Suppressor macrophage (primary cell): ENCODE results near the gene DENND5B.
"Not testable (repeated sequence)": the region's sequence is repeated elsewhere in the genome, so short reads cannot be mapped to it uniquely, and the experiment has no call there.

Experiments
- DNase-seq, 4 experiments: peaks; one replicate each; pipeline ENCODE4 v3.0.0-alpha.2; 2020 to 2022

The DENND5B gene

DNA sequence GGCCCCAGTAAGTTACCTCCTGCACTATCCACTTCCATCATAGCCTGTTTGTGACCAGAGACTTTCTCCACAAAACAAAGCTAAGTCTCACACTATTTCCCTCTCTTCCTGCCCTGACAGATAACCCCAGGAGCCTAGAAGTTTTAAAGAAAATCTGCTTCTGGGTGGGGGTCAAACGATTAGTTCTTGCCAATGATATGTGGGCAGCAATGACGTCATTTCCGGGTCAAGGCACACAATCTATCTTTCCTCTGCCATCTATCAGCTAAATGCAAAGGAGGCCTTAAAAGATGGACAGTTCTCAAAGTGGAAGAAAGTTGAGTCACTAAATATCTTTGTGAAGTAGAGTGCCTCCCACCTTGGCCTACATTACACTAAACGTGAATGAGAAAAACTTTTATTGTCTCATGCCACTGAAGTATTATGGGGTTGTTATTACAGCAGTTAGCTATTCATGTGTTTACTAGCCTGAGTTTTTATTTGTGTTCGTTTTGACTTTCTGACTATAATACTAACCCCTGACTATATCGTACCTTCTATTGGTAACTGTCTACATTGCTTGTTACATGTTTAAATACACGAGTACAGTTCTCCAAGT lies 86.2 kb downstream of the DENND5B start:
- no peak for DNase-seq

DNA sequence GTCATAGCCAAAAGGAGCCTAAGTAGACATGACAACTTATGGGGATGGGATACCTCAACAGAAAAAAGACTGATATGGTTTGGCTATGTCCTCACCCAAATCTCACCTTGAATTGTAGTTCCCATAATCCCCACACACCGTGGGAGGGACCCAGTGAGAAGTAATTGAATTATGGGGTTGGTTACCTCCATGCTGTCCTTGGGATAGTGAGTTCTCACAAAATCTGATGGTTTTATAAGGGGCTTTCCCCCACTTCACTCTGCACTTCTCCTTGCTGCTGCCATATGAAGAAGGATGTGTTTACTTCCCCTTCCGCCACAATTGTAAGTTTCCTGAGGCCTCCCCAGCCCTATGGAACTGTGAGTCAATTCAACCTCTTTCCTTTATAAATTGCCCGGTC lies 89.9 kb downstream of the DENND5B start:
- DNase-seq: peak in 2 of 4 experiments; percentile 8 to 24

DNA sequence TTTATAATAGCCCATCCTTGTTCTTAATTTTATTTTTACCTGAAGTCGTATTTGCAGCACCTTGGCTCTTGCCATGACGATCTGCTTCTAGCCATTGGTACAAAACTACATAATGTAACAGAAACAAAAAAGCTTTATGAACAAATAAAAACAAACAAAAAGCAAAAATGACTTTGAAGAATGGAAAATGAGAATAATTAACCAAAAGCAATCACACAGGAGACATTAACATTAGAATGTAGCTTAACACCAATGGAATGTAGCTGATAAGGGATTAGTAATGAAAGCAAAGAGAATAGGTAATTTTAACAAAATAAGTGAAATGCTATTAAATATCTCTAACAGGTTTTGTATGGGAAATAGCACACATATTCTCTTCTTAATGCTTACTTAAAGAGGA lies 91.4 kb downstream of the DENND5B start:
- DNase-seq: no peak

DNA sequence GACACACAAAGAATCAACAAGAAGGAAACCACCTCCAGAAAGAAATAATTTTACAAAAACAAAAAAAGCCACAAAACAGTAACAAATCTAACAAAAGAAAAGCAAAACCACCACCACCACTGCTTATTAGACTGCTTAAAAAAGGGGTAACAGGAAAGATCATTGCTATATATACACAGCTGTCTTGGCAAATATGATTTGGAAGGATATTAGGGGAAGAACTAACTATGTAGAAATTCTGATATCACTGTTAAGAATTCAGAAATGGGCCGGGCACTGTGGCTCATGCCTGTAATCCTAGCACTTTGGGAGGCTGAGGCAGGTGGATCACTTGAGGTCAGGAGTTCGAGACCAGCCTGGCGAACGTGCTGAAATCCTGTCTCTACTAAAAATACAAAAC lies 92.5 kb downstream of the DENND5B start:
- no peak for DNase-seq

DNA sequence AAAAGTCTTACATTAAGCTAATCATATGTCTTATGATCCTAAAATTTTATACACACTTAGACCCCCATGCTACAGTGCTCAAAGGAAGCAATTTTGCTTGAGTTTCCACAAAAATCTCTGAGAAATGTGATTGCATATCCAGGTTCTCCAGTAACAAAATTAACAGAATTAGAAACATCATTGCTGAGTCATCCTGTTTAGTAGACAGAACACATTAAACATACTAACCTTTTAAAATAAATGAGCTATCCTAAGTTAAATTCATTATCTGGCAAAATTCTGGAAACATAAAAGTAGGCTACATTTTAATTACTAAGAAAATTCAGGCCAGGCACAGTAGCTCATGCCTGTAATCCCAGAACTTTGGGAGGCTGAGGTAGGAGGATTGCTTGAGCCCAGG lies 94.7 kb downstream of the DENND5B start:
- no peak for DNase-seq

DNA sequence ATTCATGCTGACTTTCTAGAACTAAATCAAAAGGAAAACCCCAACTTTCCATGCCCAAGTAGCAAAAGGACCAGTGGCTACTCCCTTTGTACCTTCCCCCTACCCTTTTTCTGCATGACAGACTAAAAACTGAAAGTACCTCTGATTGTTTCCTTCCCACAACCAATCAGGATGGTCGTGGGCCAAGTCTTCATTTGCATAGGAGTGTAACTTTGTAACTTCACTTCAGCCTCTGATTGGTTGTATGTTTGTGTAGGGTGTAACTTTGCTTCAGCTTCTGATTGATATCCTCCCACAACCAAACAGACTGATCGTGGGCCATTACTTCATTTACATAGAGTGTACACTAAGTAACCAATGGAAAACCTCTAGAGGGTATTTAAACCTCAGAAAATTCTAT lies 96.5 kb downstream of the DENND5B start:
- no peak for DNase-seq

DNA sequence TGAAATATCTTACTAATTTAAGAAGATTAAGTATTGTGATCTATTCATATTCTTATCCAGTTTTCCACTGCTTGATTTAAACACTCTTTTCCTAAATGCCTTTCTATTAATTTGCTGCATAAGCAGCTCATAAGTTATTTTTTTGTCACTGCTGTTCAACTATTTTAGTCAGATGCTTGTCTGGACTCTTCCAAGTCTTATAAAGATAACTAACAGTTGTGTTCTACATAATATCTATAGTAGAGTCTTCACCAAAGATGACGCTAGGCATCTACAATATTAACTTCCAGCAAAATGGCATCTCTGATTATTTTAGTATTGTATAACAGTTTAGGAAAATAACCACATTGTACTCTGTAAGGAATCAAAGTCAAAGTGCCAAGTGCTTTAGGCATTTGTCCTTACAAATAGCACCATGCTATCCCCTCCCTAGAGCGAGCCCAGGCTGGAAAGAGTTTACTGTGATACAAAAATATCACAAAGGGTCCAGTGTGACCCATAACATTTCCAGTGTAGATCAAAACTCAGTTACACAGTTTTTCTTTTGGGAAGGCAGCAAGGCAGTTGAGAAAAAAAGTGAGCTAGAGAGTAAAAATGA lies 98.2 kb downstream of the DENND5B start:
- DNase-seq: no peak

DNA sequence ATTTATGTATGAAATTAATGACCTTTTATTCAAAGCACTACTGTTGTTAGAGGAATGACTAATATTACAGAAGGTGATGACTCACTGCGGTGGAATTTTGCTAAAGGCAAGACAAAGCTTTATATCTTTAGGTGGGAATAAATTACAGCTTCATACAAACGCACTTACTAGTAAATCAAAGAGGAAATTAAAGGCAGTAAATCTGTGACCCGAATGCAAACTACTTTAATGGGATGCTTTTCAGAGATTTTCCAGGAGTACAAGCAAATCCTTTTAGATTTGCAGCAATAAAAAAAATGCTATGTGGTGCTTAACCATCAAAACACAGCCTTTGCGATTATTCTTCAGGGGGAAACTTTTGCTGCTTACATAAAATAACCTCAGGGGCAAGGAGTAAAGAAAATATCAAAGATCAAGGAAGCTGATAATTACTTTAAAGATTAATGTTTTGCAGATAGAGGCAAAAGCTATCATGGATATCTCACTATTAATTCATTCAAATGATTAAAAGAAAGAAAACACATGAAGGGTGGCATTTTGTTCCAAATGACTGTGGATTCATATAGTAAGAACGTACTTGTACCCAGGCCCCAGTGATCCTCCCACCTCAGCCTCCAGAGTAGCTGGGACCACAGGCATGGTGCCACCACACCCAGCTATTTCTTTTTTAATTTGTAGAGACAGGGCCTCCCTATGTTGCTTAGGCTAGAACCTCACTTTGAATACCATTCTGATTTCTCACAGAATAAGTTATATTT lies 98.9 kb downstream of the DENND5B start:
- no peak for DNase-seq

DNA sequence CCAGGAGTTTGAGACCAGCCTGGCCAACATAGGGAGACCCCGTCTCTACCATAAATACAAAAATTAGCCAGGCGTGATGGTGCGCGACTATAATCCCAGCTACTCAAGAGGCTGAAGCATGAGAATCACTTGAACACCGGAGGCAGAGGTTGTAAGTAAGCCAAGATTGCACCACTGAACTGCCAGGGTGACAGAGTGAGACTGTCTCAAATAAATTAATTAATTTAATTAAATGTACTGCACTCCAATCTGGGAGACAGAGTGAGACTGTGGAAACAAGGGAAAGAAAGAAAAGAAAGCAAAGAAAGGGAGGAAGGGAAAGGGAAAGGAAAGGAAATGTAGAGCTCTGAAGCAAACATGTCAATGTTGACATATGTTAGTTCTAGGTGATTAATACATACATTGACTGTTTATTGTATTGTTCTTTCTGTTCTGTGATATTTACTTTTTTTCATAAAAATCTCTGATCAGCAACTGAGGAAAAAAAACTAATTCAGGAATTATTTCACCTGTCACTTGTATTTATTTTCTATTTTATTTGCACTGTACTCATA lies 99.6 kb downstream of the DENND5B start:
- DNase-seq: no peak

DNA sequence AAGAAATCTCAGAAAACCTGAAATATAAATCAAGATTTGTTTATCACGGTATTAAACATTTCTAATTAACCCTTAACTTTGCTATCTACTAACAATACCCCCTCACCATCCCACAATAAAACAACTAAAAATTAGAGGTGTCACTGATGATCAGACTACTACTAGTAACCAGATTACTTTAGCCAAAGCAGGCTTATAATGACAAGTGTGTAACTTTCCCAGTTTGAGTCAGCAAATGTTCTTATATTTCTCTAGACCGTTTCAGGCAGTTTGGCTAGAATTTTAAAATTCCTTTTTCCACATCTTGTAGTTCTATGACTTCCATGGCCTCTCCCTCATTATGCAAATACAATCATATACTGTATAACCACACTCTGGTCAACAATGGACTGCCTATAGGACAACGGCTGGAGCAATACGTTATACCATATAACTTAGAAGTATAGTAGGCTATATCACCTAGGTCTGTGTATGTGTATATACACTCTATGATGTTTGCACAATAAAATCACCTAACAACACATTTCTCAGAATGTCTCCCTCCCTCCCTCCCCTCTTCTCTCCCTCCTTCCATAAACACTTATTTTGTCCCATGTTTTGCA lies 102.1 kb downstream of the DENND5B start:
- DNase-seq: no peak

DNA sequence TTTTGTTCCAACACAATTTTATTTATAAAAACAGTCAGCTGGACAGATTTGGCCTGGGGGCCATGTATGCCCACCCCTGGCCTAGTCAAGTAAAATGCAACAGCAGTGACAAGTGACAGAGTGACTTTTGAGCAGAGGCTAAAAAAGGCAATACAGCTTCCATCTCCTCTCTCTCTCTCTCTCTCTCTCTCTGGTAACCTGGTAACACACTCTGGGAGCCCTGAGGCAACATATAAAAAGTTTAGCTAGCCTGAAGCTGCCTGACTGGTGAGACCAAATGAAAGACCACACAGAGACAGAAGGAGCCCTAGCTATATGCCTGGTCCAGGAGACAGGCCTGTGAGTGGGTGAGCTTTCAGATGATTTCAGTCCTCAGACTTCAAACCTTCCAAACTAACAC lies 105.4 kb downstream of the DENND5B start:
- DNase-seq: no peak

DNA sequence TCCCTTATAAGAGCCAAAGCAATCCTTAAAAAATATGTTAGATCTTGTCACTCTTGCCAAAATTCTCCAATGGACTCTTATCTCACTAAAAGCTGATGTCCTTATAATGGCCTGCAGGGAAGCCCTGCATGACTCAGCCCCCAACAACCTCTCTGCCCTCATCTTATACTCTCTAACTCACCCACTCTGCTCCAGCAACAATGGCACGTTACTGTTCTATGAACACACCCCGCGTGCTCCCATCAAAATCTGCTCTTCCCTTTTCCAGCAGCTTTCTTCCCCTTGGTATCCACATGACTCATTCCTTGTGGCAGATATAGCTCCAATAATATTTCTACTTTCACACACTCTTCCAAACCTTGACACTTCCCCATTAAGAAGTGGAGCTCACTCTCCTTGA lies 108.1 kb downstream of the DENND5B start:
- peak; percentile 49 to 71 (median 56) for DNase-seq

DNA sequence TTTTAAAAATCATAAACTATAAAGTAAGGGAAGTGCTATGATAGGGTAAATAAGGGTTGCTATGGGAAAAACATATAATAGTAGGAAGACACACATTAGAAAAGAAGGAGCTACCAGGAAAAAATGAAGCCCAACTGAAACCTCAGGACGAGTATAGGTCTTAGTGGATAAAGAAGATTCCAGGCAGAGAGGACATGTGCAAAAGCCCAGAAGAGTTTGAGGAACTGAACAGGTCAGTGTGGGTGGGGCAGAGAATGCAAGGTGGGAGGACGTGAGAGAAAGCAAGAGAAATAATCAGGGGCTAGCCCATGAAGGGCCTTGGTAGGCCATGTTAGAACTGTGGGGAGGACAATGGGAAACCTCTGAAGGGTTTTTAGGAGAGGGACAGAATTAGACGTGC lies 109.5 kb downstream of the DENND5B start:
- DNase-seq: peak in 1 of 4 experiments; percentile 11

DNA sequence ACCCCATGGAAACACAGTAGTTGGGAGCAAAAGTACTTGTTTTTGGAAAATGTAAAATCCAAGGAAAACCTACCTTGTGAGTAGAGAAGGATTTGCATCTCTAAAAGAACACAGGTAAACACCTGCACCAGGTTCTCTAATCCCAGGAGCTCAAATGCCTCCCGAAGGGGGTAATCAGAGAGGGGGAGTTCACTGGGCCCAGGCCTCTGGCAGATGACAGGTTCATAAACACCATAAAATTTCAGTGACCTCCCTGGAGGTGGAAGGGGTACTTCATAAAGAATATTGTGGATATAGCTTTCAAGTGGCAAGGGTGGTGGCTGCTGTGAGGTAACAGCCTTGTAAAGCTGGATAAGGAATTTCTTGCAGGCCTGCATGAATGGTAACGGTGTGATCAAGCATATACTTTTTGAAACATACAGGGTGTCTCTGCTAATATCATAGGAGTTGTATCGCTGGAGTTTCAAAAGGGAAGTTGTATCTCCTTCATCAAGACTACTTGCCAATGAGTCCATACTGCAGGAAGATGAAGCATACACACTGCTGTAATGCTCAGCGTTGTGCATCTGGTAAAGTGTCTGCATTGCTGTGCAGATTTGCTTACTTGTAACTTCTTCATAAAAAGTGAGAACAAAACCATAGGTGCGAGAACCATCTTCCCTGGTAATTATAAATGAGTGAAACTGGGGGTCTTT lies 111.3 kb downstream of the DENND5B start:
- DNase-seq: peak in 3 of 4 experiments; percentile 6 to 28 (median 24)

DNA sequence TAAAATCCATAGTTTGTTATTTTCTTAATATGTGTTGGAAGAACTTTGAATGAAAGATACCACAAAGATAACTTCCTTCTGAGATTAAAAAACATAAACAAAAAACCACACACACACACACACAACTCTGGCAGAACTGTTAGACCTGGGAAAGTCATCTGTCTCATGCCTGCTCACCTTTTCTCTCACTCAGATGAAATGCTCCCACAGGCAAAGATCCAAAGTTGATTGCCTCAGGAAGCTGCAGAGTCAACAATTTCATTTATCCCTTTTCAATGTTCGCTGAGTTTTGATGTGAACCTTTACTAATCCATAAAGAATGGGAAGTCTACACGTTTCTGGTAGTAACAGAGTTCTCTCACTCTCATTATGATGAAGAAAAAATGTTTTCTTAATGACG lies 112.0 kb downstream of the DENND5B start:
- no peak for DNase-seq

DNA sequence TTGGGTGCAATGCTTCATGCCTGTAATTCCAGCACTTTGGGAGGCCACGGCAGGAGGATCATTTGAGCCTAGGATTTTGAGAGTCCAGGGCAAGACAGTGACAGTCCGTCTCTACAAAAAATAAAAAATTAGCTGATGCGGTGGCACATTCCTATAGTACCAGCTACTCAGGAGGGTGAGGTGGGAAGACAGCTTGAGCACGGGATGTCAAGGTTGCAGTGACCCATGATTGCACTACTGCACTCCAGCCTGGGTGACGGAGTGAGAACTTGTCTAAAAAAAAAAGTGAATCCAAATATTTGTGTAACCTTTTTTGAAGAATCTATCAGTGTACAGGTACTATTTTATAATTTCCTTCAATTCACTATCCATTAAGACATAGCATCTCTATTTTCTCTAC lies 112.5 kb downstream of the DENND5B start:
- DNase-seq: no peak

DNA sequence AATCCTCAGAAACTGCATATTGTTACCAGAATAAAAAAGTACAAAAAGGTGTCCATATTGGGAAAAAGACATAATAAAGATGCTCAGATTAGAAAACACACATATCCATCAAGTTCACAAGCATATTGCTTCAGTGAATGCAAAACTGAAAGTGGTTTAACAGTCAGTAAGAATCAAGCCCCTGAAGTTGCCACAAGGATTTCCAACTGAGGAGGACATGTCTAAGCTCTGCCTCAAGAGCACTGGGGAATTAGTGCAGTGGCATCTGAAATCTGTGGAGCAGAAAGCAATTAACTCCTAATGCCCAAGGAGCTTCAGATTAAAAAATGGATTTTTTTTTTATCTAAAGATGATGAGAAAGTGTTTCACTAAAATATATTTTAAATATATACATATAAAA lies 113.2 kb downstream of the DENND5B start:
- DNase-seq: no peak

DNA sequence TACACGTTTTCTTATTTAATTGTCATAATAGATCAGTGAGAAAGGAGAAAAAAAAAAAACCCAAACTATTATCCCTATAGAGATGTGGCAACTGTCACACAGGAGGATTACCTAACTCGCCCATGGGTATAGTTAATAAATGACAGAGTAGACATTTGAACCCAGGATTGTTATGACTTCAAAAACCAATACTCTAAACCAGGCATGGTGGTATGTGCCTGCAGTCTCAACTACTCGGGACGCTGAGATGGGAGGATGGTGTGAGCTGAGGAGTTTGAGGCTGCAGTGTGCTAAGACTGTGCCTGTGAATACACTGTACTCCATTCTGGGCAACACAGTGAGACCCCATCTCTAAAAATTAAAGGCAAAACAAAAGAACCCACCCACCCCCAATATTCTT lies 114.5 kb downstream of the DENND5B start:
- DNase-seq: no peak

DNA sequence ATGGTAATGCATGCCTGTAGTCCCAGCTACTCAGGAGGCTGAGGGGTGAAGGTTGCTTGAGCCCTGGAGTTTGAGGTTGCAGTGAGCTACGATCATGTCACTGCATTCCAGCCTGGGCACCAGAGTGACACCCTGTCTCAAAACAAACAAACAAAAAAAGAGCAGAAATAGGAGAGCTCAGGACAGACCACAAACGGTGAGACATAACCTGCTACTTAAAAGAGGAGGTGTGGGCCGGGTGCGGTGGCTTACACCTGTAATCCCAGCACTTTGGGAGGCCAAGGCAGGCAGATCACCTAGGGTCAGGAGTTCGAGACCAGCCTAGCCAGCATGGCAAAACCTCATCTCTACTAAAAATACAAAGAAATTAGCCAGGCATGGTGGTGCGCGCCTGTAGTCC lies 115.3 kb downstream of the DENND5B start:
- DNase-seq: not testable (repeated sequence)

DNA sequence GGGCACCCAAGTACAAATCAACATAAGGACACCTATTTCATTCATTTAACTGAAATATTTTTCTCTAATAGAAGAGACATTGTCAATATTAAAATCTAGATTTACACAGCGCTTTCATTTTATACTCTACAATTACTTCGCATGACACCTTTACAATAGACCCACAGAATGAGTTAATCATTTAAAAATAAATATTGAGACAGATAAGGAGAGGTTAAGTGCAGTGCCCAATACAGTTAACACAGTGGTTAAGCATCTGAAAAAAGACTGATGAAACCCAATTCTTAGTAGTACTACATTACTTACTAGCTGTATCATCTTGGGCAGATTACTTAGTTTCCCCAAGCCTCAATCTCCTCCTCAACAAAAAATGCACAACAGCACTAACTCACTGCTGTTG lies 116.2 kb downstream of the DENND5B start:
- no peak for DNase-seq

DNA sequence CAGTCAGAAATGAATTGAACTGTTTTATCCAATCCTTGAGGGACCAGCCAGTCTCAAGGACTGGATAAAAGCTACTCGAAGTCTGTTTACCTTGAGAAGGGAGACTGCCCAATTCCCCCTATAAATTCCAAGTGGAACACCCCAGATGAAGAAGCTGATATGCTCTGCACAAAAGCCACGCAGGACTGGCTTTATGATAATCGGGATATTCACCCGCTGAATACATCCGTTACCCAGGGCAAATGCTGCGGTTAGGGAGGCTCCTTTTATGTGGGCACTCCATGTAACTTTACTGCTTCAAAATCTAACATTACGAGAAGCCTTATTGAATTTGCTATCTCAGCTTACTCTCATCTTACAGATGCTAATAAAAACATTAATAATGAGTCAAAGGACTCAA lies 119.1 kb downstream of the DENND5B start:
- DNase-seq: no peak

DNA sequence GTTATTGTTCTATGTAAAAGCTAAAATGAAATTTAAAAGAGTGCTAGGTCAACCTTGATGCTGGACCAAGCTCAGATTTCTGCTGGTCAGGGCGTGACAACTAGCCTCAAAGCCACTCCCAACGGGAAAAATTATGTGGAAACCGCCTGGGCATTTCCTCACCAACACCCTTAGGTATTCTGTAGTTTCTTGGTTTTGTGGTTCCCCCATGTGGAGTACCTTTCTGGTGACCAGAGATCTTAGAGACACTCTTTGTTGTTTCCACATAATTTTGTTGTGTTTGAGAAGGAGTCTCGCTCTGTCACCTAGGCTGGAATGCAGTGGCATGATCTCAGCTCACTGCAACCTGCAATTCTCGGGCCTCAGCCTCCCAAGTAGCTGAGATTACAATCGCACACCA lies 119.9 kb downstream of the DENND5B start:
- no peak for DNase-seq

DNA sequence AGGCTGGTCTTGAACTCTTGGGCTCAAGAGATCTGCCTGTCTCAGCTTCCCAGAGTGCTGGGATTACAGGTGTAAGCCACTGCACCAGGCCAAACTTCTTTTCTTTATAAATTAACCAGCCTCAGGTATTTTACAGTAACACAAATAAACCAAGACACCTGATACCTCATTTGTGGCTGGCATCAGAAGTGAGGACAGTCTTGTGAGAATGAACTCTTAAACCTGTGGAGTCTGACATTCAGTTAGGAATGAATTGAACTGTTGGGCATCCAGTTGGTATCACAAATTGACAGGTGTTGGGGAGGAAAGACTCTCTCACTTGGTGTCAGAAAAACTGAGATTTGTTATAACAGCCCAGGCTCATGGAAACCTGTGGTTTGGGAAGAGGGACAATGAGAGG lies 120.5 kb downstream of the DENND5B start:
- DNase-seq: no peak
